ENCODE measurements around the gene TMEM30A.

- TF ChIP-seq CTCF (conservative IDR thresholded peaks at IDR 0.05 in 1 of 2, IDR thresholded peaks at IDR 0.05 in 1 of 2; ENCODE audit: extremely low read depth in 1 of 2, insufficient read depth in 1 of 2, low read depth in 1 of 2, low read length in 2 of 2) (no peak), EZH2 (IDR thresholded peaks at IDR 0.05; ENCODE audit: borderline replicate concordance, low read length) (no peak)
Observed at GRCh38 chr6:75301537-75301936, 16.9 kb upstream of the TMEM30A start.

Data from mammary epithelial cell (primary cell).